Astrocyte of the spinal cord (primary cell): ENCODE measurements around the gene MAPK8IP2.

Experiments used
- DNase-seq: peaks from one replicate; pipeline ENCODE4 v3.0.0; 2011; ENCODE audit warnings: low read depth, low spot score
- H3K4me3 ChIP-seq: 2 replicates; pipeline ENCODE4 v1.5.1; 2011; ENCODE audit warnings: low read depth, mild to moderate bottlenecking, low read length, moderate library complexity
- in situ Hi-C: cut with HindIII; loops from 2 replicates; pipeline ENCODE4 v1.10.0; 2017; ENCODE audit warnings: low sequenced_read_pairs
- TF ChIP-seq, protein P1 (sequence below): IDR thresholded peaks from 2 replicates; pipeline ENCODE4 v1.5.1; 2012; ENCODE audit warnings: low read depth, mild to moderate bottlenecking, low read length, inconsistent platforms

The MAPK8IP2 gene

DNA sequence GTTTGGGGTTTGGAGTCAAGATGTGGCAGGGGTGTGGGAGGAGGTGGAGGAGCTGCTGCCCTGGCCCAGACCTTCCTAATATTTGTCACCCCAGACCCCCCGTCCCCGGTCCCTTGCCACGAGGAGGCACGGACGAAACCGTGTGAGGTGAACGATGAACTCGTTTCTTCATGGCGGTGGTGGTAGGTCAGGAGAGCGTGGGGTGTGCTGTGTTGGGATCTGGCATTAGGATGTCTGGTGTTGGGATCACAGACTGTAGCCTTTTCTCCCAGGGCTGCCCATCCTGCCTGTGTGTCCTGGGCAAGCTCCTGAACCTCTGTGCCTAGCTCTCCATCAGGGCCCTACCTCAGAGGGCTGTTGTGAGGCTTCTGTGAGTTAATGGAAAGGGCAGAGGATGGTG, 8.4 kb downstream of the MAPK8IP2 start:
- TF ChIP-seq, protein P1, sequence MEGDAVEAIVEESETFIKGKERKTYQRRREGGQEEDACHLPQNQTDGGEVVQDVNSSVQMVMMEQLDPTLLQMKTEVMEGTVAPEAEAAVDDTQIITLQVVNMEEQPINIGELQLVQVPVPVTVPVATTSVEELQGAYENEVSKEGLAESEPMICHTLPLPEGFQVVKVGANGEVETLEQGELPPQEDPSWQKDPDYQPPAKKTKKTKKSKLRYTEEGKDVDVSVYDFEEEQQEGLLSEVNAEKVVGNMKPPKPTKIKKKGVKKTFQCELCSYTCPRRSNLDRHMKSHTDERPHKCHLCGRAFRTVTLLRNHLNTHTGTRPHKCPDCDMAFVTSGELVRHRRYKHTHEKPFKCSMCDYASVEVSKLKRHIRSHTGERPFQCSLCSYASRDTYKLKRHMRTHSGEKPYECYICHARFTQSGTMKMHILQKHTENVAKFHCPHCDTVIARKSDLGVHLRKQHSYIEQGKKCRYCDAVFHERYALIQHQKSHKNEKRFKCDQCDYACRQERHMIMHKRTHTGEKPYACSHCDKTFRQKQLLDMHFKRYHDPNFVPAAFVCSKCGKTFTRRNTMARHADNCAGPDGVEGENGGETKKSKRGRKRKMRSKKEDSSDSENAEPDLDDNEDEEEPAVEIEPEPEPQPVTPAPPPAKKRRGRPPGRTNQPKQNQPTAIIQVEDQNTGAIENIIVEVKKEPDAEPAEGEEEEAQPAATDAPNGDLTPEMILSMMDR, result no peak
- in situ Hi-C loops, result no loop called here
- no peak for DNase-seq
- no peak overlapping the region for H3K4me3 ChIP-seq

DNA sequence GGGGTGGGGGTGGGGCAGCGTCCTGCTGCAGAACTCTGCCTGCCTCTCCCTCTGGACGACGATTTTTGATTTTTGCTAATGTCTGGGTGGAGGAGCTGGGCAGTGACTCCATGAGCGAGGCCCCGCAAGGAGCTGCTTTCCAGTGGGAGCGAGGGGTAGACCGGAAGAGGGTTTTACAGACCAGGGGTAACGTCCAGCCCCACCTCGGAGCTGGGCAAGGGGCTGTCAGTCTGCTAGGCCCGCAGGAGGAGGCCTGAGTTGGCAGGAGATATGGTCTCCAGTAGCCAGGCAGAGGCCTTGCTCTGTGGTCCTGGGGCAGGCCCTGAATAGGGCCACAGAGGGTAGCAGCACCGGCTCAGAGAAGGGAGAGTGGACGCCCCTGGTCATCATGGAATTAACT, 9.0 kb downstream of the MAPK8IP2 start:
- TF ChIP-seq, protein P1, result no peak
- in situ Hi-C loops, result no loop called here
- no peak for DNase-seq
- H3K4me3 ChIP-seq, result no peak overlapping the region

DNA sequence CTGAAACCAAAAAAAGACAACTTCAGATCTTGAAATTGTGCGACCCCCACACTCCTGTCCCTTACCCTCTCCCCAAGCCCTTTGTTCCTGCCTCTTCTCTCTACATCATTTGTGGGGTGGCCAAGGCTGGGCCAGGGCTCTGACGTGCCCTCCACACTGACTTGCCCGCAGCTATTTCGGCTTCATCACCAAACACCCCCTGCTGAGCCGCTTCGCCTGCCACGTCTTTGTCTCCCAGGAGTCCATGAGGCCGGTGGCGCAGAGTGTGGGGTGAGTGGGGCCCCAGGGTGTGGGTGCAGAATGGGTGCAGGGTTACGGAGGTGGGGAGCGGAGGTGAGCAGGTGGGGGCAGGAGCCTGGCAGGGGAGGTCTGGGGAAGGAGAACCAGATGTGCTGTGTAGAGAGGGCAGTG, 9.5 kb downstream of the MAPK8IP2 start:
- TF ChIP-seq, protein P1, result no peak
- no peak overlapping the region for H3K4me3 ChIP-seq
- no peak for DNase-seq
- in situ Hi-C loops, result no loop called here

DNA sequence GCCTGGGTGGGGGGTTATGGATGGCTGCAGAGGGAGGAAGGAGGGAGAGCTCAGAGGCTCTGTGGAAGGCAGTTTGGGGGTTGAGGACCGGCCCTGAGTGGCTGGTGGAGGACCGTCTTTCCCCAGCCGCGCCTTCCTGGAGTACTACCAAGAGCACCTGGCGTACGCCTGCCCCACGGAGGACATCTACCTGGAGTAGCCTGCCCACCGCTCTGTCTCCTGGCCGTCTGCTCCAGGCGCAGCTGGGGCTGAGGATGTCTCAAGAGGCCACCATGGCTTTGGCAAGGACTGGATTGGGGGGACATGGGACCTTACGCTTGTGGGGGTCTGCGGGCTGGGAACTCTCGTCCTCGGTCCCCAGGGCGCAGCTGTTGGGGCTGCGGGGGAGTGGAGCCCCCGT, 10.0 kb downstream of the MAPK8IP2 start:
- TF ChIP-seq, protein P1, result no peak
- no peak for DNase-seq
- in situ Hi-C loops, result no loop called here
- H3K4me3 ChIP-seq, result no peak overlapping the region

DNA sequence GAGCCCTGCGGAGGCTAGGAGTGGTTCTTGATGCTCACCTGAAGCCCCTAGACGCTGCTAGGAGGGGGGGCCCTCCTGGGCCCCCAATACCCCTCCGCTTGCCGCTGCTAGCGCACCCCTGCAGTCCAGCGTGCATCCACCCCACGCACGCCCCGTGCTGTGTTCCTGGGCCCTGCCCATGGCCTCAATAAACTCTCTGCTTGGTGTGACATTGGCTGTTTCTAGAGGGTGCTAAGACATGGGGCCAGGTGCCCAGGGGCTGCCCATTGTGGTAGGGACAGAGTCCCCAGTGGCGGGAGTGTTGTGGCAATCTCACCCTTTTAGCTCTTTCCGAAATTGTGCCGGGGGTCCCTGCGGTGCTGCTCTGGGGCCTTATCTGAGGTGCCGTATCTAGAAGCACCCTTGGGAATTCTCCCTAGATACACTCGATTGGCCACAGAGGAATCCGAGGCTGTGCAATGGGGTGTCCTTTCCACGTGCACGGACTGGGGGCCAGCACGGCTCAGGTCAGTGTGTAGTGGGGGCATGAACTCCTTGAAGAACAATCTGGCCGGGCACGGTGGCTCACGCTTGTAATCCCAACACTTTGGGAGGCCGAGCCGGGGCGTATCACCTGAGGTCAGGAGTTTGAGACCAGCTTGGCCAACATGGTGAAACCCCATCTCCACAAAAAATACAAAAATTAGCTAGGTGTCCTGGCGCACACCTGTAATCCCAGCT, 10.9 kb downstream of the MAPK8IP2 start:
- no peak for DNase-seq
- in situ Hi-C loops, result no loop called here
- no peak overlapping the region for H3K4me3 ChIP-seq
- TF ChIP-seq, protein P1, result no peak

DNA sequence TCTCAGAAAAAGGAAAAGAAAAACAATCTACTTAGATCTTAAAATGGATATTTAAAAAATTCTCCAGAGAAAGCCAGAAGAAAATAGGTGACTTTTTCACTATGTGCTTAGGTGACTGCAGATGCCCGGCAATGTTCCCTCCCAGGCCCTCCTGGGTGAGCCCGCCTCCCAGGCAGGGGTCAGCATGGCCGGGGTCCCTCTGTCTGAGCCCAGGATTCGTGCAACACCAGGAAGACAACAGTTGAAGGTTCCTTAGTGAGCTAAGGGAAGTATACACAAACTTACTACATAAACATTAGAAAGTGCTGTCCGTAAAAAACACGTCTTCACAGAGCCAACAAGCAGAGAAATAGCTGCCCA, 11.6 kb downstream of the MAPK8IP2 start:
- TF ChIP-seq, protein P1, result no peak
- in situ Hi-C loops, result no loop called here
- H3K4me3 ChIP-seq, result no peak overlapping the region
- no peak for DNase-seq
